Coronary artery (tissue), 2 donors: ENCODE measurements around the gene CYP27B1.

Experiments used
- DNase-seq: peaks from one replicate; pipeline ENCODE4 v3.0.0-alpha.2; 2017; ENCODE audit warnings: low spot score
- H3K27ac ChIP-seq, 2 donors: fragments of 200-600 bp; sonication (generic); one replicate each; pipeline ENCODE4 v1.5.1; 2016 to 2019
- H3K4me3 ChIP-seq: fragments of 200-600 bp; sonication (generic); 2 replicates; pipeline ENCODE4 v1.5.1; 2016; ENCODE audit warnings: mild to moderate bottlenecking, moderate library complexity
- CTCF ChIP-seq: fragments of 200-600 bp; sonication (generic); IDR thresholded peaks from one replicate; pipeline ENCODE4 v1.5.1; 2019; ENCODE audit warnings: antibody characterized with exemption

CYP27B1 gene

DNA sequence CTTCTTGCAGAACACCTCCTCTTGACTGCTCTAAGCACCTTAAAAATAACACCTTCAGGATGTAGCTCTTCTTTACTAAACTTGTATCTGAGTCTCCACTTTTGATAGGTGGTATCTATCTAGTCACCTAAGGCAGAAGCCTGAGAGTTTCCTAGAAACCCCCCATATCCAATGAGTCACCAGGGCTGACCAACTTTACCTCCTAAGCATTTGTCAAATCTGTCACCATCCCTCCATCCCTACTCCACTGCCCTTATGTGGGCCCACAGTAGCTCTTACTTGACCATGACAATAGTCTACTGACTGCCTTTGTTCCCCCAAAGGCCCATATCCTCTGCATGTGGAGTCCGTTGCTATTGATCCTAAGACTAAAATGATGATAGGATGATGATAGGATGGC is 35.7 kb upstream of the CYP27B1 start:
- Histone ChIP-seq H3K4me3 (no peak overlapping the region), H3K27ac (no peak overlapping the region)
- TF ChIP-seq CTCF = no peak
- DNase-seq = no peak

GRCh38 chr12:57800965-57801364 is 34.1 kb upstream of the CYP27B1 start:
- no peak overlapping the region for H3K4me3 ChIP-seq
- no peak for TF ChIP-seq CTCF
- no peak for DNase-seq

DNA sequence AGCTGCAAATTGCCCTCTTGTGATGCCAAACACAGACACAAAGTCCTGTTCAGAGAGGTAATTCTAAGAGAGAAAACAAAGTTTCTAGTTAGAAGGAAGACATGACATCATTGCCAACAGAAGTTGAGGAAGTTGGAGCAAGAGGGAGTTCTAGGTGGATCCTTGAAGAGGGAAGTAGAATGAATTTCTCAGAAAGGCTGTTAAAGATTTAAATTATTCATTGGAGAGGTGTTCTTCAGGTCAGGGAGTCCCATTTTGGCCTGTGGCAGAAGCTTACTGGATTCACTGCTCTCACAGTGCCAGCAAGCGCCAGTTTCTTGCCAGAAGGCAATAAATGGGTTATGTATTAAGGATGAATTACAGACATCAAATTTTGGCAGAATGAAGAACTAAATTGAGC is 31.1 kb upstream of the CYP27B1 start:
- TF ChIP-seq CTCF = no peak
- no peak overlapping the region for H3K4me3 ChIP-seq
- no peak overlapping the region for H3K27ac ChIP-seq
- no peak for DNase-seq

More at GRCh38 chr12:57800965-57801364, 34.1 kb upstream of the CYP27B1 start:
- no peak overlapping the region for H3K27ac ChIP-seq

GRCh38 chr12:57796996-57797395 is 30.1 kb upstream of the CYP27B1 start:
- no peak for TF ChIP-seq CTCF
- Histone ChIP-seq H3K4me3 (no peak overlapping the region), H3K27ac (no peak overlapping the region)
- DNase-seq = no peak

DNA sequence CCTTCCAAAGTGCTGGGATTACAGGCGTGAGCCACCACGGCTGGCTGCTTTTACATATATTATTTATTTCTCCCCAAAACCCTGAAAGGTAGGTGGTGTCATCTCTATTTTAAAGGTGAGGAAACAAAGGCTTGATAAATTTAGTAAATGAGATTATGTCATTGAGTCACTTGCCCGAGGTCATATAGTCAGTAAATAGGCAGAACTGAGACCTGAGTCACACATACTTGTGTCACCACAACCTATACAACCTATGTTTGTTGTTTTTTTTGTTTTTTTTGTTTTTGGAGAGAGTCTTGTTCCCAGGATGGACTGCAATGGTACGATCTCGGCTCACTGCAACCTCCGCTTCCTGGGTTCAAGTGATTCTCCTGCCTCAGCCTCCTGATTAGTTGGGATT is 28.5 kb upstream of the CYP27B1 start:
- no peak for TF ChIP-seq CTCF
- no peak for DNase-seq
- no peak overlapping the region for H3K4me3 ChIP-seq
- no peak overlapping the region for H3K27ac ChIP-seq

DNA sequence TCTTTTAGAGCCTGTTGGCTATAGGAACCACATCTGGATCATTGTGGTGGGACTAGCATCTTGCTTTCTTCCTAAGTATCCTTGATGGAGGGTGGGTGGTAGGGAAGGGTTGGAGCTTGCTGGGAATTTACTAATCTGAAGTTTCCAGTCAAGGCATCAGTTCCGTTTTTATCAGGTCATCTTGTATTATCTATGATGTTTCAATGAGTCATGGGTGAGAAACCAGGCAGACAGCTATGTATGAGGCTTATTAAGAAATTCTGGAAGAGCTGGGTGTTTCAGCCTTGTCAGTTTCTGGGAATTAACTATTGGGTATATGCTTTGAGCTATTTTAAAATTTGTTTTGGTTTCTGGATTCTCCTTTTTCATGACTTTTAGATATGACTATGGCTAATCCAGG is 27.0 kb upstream of the CYP27B1 start:
- no peak overlapping the region for H3K27ac ChIP-seq
- DNase-seq = no peak
- no peak overlapping the region for H3K4me3 ChIP-seq
- TF ChIP-seq CTCF = no peak

GRCh38 chr12:57783861-57784260 is 17.0 kb upstream of the CYP27B1 start:
- Histone ChIP-seq H3K27ac (no peak overlapping the region), H3K4me3 (peak overlapping the region; percentile 79)
- TF ChIP-seq CTCF = no peak
- no peak for DNase-seq
